KMS-11 (cell line): ENCODE results near the gene C10orf71.

Experiments
- H2AFZ ChIP-seq: fragments of 200-600 bp; sonication (generic); 2 replicates; pipeline ENCODE4 v1.6.1; 2016; ENCODE audit warnings: antibody characterized with exemption, mixed run types, low read depth
- H3K27ac ChIP-seq: fragments of 200-600 bp; sonication (generic); 2 replicates; pipeline ENCODE4 v1.6.1; 2016; ENCODE audit warnings: mild to moderate bottlenecking, mixed run types
- H3K27me3 ChIP-seq: fragments of 200-600 bp; sonication (generic); 2 replicates; pipeline ENCODE4 v1.6.1; 2017; ENCODE audit warnings: mild to moderate bottlenecking, low read depth, mixed run types, moderate library complexity; ENCODE audit not compliant: insufficient read depth
- H3K36me3 ChIP-seq: fragments of 200-600 bp; sonication (generic); 2 replicates; pipeline ENCODE4 v1.6.1; 2017; ENCODE audit warnings: mild to moderate bottlenecking, mixed run types; ENCODE audit not compliant: insufficient read depth
- H3K4me1 ChIP-seq: fragments of 200-600 bp; sonication (generic); 2 replicates; pipeline ENCODE4 v1.6.1; 2016; ENCODE audit warnings: mild to moderate bottlenecking, low read depth, mixed run types; ENCODE audit not compliant: poor library complexity, severe bottlenecking
- H3K4me2 ChIP-seq: fragments of 200-600 bp; sonication (generic); 2 replicates; pipeline ENCODE4 v1.7.0; 2016; ENCODE audit warnings: mild to moderate bottlenecking, mixed run types
- H3K4me3 ChIP-seq: fragments of 200-600 bp; sonication (generic); IDR thresholded peaks from 2 replicates; pipeline ENCODE4 v1.6.1; 2017; ENCODE audit warnings: low read depth, low read length, mixed read lengths; ENCODE audit not compliant: insufficient read depth
- H3K79me2 ChIP-seq: fragments of 200-600 bp; sonication (generic); 2 replicates; pipeline ENCODE4 v1.6.1; 2016; ENCODE audit warnings: low read depth, mixed run types; ENCODE audit not compliant: insufficient read depth
- H3K9ac ChIP-seq: fragments of 200-600 bp; sonication (generic); 2 replicates; pipeline ENCODE4 v1.6.1; 2016; ENCODE audit warnings: mild to moderate bottlenecking, mixed run types
- H4K20me1 ChIP-seq: fragments of 200-600 bp; sonication (generic); 2 replicates; pipeline ENCODE4 v1.6.1; 2016; ENCODE audit warnings: mild to moderate bottlenecking, mixed run types; ENCODE audit not compliant: insufficient read depth
- TF ChIP-seq, protein P1 (sequence below): fragments of 200-600 bp; sonication (generic); conservative IDR thresholded peaks from 2 replicates; pipeline ENCODE4 v1.6.1; 2017; ENCODE audit warnings: low read depth, mild to moderate bottlenecking, antibody characterized with exemption, low read length, moderate library complexity, mixed read lengths

C10orf71 gene

DNA sequence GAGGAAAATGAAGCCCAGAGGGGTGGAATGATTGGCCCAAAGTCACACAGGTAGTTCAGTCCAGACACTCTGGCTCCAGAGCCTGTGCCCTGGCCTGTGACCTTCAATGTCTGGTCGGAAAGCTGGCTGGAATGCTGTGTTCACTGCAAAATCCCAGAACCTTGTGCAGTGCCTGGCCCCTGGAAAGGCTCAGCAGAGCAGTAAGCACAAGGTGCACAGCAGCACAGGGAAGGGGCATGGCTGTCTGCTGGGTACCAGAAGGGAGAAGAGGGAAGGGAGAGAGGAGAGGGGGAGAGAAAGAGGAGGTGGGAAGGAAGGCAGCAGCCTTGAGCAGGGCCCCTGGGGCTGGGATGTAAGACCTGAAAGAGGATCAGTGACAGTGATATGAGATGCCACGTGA is 28.4 kb upstream of the C10orf71 start:
- Histone ChIP-seq H3K79me2 (no peaks in the 10 kb centered on the region), H3K27me3 (no peaks in the 10 kb centered on the region), H3K4me3 (no peak overlapping the region), H3K4me1 (no peaks in the 10 kb centered on the region), H4K20me1 (no peaks in the 10 kb centered on the region), H3K36me3 (no peaks in the 10 kb centered on the region), H3K27ac (no peak overlapping the region), H3K4me2 (no peak overlapping the region), H3K9ac (no peak overlapping the region), H2AFZ (no peak overlapping the region)
- TF ChIP-seq, protein P1, sequence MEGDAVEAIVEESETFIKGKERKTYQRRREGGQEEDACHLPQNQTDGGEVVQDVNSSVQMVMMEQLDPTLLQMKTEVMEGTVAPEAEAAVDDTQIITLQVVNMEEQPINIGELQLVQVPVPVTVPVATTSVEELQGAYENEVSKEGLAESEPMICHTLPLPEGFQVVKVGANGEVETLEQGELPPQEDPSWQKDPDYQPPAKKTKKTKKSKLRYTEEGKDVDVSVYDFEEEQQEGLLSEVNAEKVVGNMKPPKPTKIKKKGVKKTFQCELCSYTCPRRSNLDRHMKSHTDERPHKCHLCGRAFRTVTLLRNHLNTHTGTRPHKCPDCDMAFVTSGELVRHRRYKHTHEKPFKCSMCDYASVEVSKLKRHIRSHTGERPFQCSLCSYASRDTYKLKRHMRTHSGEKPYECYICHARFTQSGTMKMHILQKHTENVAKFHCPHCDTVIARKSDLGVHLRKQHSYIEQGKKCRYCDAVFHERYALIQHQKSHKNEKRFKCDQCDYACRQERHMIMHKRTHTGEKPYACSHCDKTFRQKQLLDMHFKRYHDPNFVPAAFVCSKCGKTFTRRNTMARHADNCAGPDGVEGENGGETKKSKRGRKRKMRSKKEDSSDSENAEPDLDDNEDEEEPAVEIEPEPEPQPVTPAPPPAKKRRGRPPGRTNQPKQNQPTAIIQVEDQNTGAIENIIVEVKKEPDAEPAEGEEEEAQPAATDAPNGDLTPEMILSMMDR: no peak

GRCh38 chr10:49271346-49271745 is 27.6 kb upstream of the C10orf71 start:
- Histone ChIP-seq H3K27ac (no peak overlapping the region), H3K4me1 (no peaks in the 10 kb centered on the region), H3K4me2 (no peak overlapping the region), H3K27me3 (no peaks in the 10 kb centered on the region), H3K4me3 (no peak overlapping the region), H2AFZ (no peak overlapping the region), H3K9ac (no peak overlapping the region), H3K79me2 (no peaks in the 10 kb centered on the region), H4K20me1 (no peaks in the 10 kb centered on the region), H3K36me3 (no peaks in the 10 kb centered on the region)
- TF ChIP-seq, protein P1: no peak

DNA sequence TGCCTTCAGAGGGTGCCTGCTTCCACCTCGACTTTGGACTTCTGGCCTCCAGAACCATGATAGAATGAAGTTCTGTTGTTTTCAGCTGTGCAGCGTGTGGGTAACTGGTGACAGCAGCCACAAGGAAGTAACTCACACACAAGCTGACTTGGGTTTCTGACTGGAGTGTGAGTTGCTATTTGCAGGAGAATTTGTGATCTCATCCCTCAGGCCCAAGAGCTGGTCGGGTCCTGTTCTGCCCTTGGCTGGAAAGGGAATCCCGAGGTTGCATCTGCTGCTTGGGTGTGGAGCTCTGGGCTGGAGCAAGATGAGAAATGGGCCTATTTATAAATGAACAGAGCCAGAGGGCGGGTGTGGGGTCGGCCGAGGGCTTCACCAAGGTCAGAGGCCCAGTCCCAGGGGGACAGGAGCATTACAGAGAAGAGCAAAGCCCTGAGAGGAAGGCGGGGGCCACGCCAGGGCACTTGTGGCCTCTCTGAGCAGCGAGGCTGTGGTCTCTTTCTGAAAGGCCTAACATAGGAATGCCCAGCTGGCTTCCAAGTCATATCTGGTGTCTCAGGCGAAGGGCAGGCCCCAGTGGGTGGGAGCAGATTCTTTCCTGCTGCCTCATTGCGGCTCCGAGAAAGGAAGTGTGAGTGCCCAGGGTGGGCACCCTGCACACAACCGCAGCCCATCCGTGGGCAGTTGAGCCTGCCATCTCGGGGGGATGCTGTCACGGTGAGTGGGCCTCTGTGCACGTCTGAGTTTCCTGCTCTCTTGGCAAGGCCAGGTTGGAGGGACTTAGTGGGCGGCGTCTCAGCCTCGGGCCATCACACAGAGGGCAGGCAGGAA is 26.5 kb upstream of the C10orf71 start:
- H3K27ac ChIP-seq: no peak overlapping the region
- no peak overlapping the region for H3K9ac ChIP-seq
- H3K4me3 ChIP-seq: no peak overlapping the region
- TF ChIP-seq, protein P1: no peak
- H3K27me3 ChIP-seq: no peaks in the 10 kb centered on the region
- H3K79me2 ChIP-seq: no peaks in the 10 kb centered on the region
- H4K20me1 ChIP-seq: no peaks in the 10 kb centered on the region
- no peaks in the 10 kb centered on the region for H3K4me1 ChIP-seq
- H2AFZ ChIP-seq: no peak overlapping the region
- no peak overlapping the region for H3K4me2 ChIP-seq
- no peaks in the 10 kb centered on the region for H3K36me3 ChIP-seq

DNA sequence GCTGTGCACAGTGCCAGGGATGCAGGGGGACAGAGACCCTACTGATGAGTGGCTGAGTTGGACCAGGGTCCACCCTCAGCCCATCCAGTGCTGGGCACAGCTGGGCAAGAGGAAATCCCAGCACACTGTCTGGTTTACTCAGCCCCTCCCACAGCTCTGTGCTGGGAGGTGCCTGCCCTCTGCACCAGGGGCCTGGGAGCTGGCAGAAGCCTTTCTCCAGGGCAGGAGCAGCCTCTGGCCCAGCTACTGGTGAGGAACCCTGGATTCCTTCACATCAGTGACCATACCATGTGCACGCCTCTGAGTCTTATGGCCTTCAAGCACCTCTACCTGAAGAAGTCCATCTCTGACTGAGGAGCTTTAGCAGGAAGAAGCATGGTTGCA is 25.9 kb upstream of the C10orf71 start:
- no peak overlapping the region for H2AFZ ChIP-seq

More for the DNA sequence above, 25.9 kb upstream of the C10orf71 start:
- Histone ChIP-seq H4K20me1 (no peaks in the 10 kb centered on the region), H3K27ac (no peak overlapping the region), H3K79me2 (no peaks in the 10 kb centered on the region), H3K4me1 (no peaks in the 10 kb centered on the region), H3K4me2 (no peak overlapping the region), H3K9ac (no peak overlapping the region), H3K36me3 (no peaks in the 10 kb centered on the region), H3K27me3 (no peaks in the 10 kb centered on the region), H3K4me3 (no peak overlapping the region)
- TF ChIP-seq, protein P1: no peak
